GM12874 (cell line): ENCODE measurements around the gene THSD4.

Experiments
- TF ChIP-seq, protein P1 (sequence below): IDR thresholded peaks from 2 replicates; pipeline ENCODE4 v1.5.1; 2011; ENCODE audit warnings: low read depth, mild to moderate bottlenecking, control low read depth, low read length, moderate library complexity; ENCODE audit not compliant: insufficient read depth

Gene THSD4

GRCh38 chr15:71237456-71238188 lies 122.4 kb downstream of the THSD4 start:
- TF ChIP-seq, protein P1, sequence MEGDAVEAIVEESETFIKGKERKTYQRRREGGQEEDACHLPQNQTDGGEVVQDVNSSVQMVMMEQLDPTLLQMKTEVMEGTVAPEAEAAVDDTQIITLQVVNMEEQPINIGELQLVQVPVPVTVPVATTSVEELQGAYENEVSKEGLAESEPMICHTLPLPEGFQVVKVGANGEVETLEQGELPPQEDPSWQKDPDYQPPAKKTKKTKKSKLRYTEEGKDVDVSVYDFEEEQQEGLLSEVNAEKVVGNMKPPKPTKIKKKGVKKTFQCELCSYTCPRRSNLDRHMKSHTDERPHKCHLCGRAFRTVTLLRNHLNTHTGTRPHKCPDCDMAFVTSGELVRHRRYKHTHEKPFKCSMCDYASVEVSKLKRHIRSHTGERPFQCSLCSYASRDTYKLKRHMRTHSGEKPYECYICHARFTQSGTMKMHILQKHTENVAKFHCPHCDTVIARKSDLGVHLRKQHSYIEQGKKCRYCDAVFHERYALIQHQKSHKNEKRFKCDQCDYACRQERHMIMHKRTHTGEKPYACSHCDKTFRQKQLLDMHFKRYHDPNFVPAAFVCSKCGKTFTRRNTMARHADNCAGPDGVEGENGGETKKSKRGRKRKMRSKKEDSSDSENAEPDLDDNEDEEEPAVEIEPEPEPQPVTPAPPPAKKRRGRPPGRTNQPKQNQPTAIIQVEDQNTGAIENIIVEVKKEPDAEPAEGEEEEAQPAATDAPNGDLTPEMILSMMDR, result no peak

DNA sequence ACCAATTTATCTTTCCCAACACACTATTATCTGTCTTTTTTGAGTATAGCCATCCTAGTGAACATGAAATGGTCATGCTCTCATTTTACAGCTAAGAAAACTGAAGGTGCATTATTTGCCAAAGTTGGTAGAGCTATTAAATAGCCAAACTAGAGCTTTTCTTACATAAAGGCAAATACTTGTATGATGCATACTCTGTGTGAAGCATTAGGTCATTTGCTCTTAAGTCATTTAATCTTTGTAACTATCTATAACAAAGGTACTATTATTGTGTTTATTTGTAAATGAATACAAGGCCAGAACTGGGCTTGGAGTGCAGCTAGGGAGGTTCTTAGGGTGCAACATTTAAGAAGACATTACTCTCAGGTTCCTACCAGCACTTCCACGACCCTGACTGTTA lies 123.7 kb downstream of the THSD4 start:
- TF ChIP-seq, protein P1, result no peak

DNA sequence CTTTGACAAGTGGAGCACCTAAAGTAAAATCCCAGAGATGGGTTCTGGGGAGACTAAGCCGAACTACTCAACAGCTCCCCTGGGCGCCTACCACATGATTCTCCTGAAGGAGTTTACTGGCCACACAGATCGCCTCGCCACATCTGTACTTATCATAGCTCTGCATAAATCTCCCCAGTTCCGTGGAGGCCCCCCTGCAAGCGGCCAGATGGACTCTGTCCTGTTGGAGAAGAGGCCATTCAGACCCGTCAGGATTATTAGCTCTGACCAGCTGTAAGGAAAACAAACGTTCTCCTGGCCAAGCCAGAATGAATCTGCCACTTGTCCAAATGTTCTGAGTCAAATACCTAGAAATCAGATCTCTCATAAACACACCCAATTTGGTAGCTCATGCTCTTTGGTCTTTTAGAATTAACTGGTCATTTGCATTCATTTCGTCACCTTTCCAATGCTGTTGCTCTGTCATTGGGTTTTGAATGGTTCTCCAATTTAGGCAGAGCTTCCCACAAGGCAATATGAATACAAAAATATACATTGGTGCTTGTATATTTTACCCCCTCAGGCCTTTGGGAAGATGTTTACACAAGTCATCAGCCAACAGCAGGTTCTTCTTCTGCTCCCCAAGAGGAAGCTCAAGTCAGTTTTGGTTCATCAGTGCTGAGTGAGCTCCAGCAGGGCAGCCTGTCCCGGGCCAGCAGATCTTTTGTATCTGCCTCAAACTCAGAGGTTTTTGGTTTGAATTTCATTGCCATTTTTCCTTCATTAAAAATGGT lies 124.5 kb downstream of the THSD4 start:
- TF ChIP-seq, protein P1, result no peak

DNA sequence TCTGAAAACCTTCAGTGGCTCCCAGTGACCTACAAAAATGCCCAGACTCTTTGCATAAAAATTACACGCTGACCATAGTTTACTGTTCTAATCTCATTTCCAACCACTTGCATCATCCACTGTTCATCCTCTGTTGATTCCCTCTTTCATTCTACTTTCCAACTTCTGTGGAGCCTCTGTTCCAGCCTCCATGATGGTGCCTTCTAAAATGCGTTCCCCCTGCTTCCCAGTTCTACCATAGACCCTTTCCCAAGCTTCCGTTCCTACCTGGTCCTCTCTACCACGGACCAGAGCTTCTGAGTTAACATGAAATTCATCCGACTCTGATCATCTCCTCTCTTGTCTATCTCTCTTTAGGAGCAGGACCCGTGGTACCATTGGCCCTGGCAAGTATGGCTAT lies 127.0 kb downstream of the THSD4 start:
- TF ChIP-seq, protein P1, result no peak

GRCh38 chr15:71244250-71244649 lies 129.0 kb downstream of the THSD4 start:
- TF ChIP-seq, protein P1, result no peak

DNA sequence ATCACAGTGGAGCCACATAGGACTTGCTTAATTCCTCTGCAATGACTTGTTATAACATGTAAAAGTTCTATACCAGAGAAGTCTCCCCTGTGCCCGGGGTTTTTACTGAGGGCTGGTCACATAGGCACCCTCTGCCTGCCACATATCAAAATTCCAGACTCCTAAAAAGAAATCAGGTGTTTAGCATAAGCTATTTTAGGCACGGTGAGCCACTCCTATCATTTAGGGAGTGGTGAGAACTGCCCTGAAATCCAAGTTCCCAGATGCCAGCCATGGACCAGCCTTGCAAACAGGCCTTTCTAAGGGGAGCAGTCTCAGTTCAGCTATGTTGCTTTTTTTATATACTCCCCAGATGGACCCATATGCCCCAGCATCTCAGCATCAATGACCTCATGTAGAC lies 130.3 kb downstream of the THSD4 start:
- TF ChIP-seq, protein P1, result no peak

- TF ChIP-seq, protein P1, result no peak
These were observed 133.1 kb downstream of the THSD4 start for GRCh38 chr15:71248386-71248785.
